C4-2B (cell line): ENCODE measurements around the gene WNT5B.

Experiments
- H3K27ac ChIP-seq: fragments of 450-650 bp; 2 replicates; pipeline ENCODE4 v1.5.1; 2017
- CTCF ChIP-seq: fragments of 450-650 bp; conservative IDR thresholded peaks from 2 replicates; pipeline ENCODE4 v1.5.1; 2017; ENCODE audit warnings: mild to moderate bottlenecking
- ZFX ChIP-seq: fragments of 450-650 bp; IDR thresholded peaks from 2 replicates; pipeline ENCODE4 v1.6.1; 2017

Gene WNT5B

GRCh38 chr12:1661553-1662335, 32.7 kb downstream of the WNT5B start:
- peak overlapping the region; percentile 41 for H3K27ac ChIP-seq
- no peak for TF ChIP-seq ZFX
- no peak for TF ChIP-seq CTCF

- H3K27ac ChIP-seq = no peak overlapping the region
- TF ChIP-seq CTCF = no peak
- no peak for TF ChIP-seq ZFX
Measured at GRCh38 chr12:1662761-1663439, 33.9 kb downstream of the WNT5B start.

- H3K27ac ChIP-seq = no peak overlapping the region
- no peak for TF ChIP-seq CTCF
- no peak for TF ChIP-seq ZFX
Measured at GRCh38 chr12:1663440-1664132, 34.6 kb downstream of the WNT5B start.

- TF ChIP-seq CTCF (no peak), ZFX (no peak)
- H3K27ac ChIP-seq = no peak overlapping the region
Measured at GRCh38 chr12:1665366-1665765, 36.3 kb downstream of the WNT5B start.

GRCh38 chr12:1666215-1666614, 37.2 kb downstream of the WNT5B start:
- no peak overlapping the region for H3K27ac ChIP-seq
- no peak for TF ChIP-seq CTCF
- TF ChIP-seq ZFX = no peak

- no peak overlapping the region; the same call in 1 of the 2 replicates for H3K27ac ChIP-seq
Measured at GRCh38 chr12:1666685-1667162, 37.7 kb downstream of the WNT5B start.

More at GRCh38 chr12:1666685-1667162, 37.7 kb downstream of the WNT5B start:
- TF ChIP-seq ZFX = no peak
- TF ChIP-seq CTCF = no peak
